Raji (cell line): Measurements from ENCODE around the gene OR6S1.

Source experiments
- POLR2A ChIP-seq: IDR thresholded peaks from 2 replicates; pipeline ENCODE4 v1.6.1; 2011; ENCODE audit warnings: low read depth, low read length, control low read depth; ENCODE audit not compliant: insufficient read depth

OR6S1 gene

DNA sequence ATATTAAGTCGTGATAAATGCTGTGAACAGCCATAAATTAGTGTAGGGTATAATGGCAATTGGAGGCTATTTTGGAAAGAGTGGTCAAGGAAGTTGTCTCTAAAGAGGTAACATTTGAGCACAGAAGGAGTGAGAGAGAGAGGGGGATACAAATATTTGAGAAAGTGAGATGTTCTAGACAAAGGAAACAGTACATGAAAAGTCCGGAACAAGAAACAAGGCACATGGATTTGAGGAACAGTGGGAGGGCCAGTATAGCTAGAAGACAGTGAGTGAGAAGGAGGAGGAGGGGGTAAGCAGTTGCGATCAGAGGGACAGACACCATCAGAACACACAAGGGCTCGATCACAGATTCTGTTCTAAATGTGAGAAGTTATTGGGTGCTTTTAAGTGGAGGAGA is 30.2 kb downstream of the OR6S1 start:
- TF ChIP-seq POLR2A, result no peak

DNA sequence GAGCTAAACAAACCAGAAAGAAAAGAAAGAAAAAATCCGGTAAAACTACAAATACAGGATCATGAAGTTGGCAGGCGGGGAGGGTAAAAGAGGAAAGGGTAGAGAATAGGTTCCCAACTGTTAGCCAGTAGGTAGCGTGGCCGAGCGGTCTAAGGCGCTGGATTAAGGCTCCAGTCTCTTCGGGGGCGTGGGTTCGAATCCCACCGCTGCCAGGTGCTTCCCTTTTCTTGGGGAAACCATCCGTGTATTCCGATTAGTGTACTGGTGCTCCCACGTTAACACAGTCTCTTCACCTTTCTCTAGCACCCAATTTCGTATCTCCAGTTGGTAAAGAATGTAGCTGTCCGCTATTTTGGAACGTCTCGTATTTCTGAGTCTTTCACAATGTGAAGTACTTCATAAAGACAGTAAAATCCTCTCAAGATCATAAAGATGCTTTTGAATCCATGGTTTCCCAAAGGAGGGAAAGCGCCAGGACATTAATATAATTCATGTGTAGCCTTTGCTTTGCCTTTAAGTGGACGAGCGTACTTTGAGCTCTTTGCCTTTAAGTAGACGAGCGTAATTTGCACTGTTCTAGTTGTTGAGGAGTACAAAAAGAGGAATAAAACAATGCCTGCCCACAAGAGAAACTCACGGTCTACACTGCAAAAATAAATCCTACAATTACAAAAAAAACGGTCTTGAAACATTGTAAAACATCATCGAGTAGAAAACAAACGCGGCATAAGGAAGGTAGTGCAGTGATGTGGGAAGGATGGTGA is 31.3 kb downstream of the OR6S1 start:
- TF ChIP-seq POLR2A, result no peak

- no peak for TF ChIP-seq POLR2A
These were observed 32.1 kb downstream of the OR6S1 start for GRCh38 chr14:20609215-20610001.

- TF ChIP-seq POLR2A, result no peak
These were observed 32.9 kb downstream of the OR6S1 start for GRCh38 chr14:20608383-20609110.

GRCh38 chr14:20607617-20608016 is 33.9 kb downstream of the OR6S1 start:
- TF ChIP-seq POLR2A, result no peak

- TF ChIP-seq POLR2A, result no peak
These were observed 34.6 kb downstream of the OR6S1 start for GRCh38 chr14:20606902-20607242.

DNA sequence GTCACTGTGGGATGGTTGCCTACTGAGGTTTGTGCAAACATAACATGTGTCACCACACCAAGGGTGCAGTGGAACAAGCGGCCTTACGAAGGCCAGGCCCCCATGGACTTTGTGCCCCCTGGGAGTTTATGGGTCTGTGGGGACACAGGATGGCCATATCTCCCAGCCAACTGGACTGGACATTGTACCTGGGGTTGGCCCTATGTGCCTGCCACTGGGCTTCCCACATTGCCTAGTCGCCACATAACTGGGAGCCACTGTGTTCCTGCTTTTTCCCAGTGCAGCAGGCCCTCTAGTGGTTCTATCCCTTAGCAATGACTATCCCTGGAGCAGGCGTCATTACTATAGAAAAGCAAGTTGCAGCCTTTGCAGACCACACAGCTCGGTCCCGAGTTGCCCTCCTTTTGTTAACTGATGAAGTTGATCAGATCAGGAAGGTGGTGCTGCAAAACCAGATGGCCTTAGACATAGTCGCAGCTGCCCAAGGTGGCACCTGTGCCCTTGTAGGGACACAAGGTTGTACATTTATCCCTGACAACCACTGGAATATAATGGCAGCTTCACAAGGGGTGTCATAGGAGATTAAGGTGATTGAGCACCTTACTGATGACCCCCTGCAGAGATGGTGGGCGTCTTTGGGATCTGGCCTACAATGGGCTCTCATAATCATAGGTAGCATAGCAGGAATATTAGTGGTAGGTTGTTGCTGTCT is 35.1 kb downstream of the OR6S1 start:
- no peak for TF ChIP-seq POLR2A

DNA sequence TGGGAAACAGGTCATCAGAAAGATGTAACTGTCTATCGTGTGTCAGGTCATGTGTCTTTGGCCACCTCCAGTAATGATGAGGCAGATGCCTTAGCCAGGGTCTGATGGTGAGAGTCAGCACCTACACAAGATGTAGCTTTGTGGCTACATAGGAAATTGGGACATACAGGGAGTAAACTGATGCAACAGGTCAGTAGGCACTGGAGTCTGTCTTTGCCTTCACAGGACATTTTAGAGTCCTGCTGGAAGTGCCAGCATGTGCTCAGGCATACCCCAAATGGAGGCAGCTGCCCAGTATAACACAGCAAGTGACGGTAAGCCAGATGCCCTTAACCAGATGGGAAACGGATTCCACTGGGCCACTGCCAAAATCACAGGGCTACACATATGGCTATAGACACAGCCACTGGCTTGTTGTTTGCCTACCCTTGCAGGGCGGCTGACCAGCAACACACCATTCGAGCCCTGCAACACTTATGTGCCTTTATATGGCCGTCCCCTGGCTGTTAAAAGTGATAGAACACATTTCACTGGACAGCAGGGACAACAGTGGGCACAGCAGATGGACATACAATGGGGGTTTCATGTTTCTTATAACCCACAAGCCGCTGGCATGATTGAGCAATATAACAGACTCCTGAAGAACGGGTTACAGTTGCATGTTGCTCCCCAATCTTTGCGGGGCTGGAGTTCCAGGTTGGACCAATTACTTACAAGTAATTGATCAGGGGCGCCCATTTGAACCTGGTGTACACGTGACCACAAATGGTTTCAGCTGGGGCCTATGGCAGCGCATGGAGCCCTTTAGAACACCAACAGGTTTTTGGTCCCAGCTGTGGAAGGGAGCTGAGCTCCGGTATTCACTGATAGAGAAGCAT is 37.4 kb downstream of the OR6S1 start:
- TF ChIP-seq POLR2A, result no peak

- TF ChIP-seq POLR2A, result no peak
These were observed 38.9 kb downstream of the OR6S1 start for GRCh38 chr14:20602583-20602982.

- no peak for TF ChIP-seq POLR2A
These were observed 40.0 kb downstream of the OR6S1 start for GRCh38 chr14:20601522-20601921.

DNA sequence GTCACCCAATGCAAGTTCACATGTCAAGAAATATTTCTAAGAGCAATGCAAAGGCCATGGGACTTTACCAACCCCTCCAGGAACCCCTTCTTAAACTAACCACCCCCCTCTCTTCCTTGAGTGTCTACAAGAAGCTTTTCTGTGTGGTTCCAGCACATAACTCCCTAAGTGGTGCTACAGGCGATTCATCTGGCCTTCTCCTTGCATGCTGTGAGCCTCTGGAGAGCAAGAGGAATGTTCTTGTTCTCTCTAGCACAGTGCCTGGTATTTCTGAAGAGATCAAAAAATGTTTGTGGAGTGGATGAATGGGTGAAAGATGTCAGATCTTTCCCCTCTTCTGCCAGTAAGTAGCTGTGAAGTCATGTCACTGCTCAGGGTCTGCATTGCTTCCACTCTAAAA is 44.4 kb downstream of the OR6S1 start:
- no peak for TF ChIP-seq POLR2A

DNA sequence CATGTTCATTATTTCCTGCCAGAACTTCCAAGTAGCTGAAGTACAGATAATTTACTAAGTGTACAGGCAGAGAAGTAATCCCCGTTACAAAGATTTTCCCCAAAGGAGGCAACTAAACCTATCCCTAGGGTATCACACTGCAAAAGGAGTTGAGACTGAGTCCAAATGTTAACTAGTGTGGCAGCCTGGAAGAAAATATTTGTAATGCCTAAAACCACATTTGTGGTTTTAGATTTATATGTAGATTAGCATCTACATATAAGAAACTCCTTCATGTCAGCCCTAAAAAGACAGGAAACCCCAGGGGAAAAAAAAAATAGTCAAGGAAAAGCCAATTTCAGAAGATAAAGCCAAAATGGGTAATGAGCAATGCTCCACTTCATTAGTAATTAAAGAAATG is 48.9 kb downstream of the OR6S1 start:
- no peak for TF ChIP-seq POLR2A

DNA sequence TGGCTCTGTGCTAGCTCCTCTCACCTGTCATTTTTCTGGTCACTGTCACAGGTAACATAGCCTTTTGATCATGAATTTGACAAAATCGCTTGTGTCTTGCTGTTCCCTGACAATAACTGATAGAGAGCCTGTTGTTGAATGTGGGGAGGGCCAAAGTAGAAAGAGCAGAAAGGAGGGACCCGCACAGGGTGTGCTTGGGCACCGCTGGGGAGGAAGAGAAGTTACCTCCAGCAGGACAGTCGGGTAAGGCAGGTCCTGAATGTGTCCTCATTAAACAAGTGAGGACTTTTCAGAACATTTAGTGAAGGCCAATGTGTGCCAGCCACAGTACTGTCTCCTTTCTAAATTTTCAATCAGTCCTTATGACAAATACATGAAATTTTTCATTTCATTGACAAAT is 50.3 kb downstream of the OR6S1 start, which contains the start of gene RNASE12:
TSS of gene RNASE12 (minus strand) at position 142 of the 400 bp plus-strand sequence. CDS start 653 bp downstream, outside the sequence.
- no peak for TF ChIP-seq POLR2A
